Breast epithelium (tissue), 4 donors: ENCODE data around the gene HSPA1B. TPM values are rescaled to one million over a fixed set of nuclear protein-coding genes. Genes with fewer than 3 reads are reported as not detected.
A peak's percentile ranks its signal among the peaks of the same experiment; 100 is the strongest.

Source experiments
- DNase-seq, 2 donors: peaks; one replicate each; pipeline ENCODE4 v3.0.0-alpha.2; 2019; ENCODE audit warnings: low spot score in 2 of 2
- H3K27ac ChIP-seq, 2 donors: fragments of 200-600 bp; sonication (generic) in 1 of 2; one replicate each; pipeline ENCODE4 v1.5.1; 2016 to 2019; ENCODE audit warnings: mild to moderate bottlenecking in 1 of 2
- H3K27me3 ChIP-seq, 2 donors: fragments of 200-600 bp; sonication (generic) in 1 of 2; one replicate each; pipeline versions ENCODE4 v1.5.1 to v1.6.0; 2017 to 2019; ENCODE audit warnings: control low read depth in 1 of 2, mild to moderate bottlenecking in 1 of 2
- H3K36me3 ChIP-seq: fragments of 200-600 bp; one replicate; pipeline ENCODE4 v1.5.1; 2019
- H3K4me1 ChIP-seq, 2 donors: fragments of 200-600 bp; sonication (generic); one replicate each; pipeline ENCODE4 v1.5.1; 2016 to 2019; ENCODE audit warnings: control low read depth in 1 of 2
- H3K4me3 ChIP-seq, 3 donors: fragments of 200-600 bp; sonication (generic); 1 replicate in 2 of 3; 2 replicates in 1 of 3; pipeline ENCODE4 v1.5.1; 2016 to 2019; ENCODE audit warnings: mild to moderate bottlenecking in 3 of 3, moderate library complexity in 2 of 3
- H3K9me3 ChIP-seq, 2 donors: fragments of 200-600 bp; sonication (generic) in 1 of 2; one replicate each; pipeline ENCODE4 v1.5.1; 2016 to 2019; ENCODE audit warnings: control low read depth in 1 of 2
- POLR2A ChIP-seq: fragments of 450-650 bp; IDR thresholded peaks from one replicate; pipeline ENCODE4 v1.6.1; 2016; ENCODE audit warnings: antibody characterized with exemption, mild to moderate bottlenecking, moderate library complexity
- POLR2AphosphoS5 ChIP-seq, 3 donors: sonication (generic); formaldehyde crosslinking; IDR thresholded peaks; one replicate each; pipeline ENCODE4 v1.6.1; 2017; ENCODE audit warnings: antibody characterized with exemption in 3 of 3
- intact Hi-C: fragments of 100-400 bp; cut with DNase I; formaldehyde crosslinking; loops from one replicate; pipeline ENCODE4 v1.15.1; 2023; ENCODE audit warnings: low total_unique reads
- total RNA-seq, 3 donors: library from RNA; depleted of rRNA; stranded (reverse); fragments of >200 nt; gene quantifications; one replicate each; pipeline ENCODE4 v1.1.0, GENCODE V29; 2016
- TF ChIP-seq, protein P1 (sequence below), 3 donors: fragments of 450-650 bp; IDR thresholded peaks; one replicate each; pipeline ENCODE4 v1.5.1; 2016 to 2017; ENCODE audit warnings: antibody characterized with exemption in 3 of 3, mild to moderate bottlenecking in 3 of 3, moderate library complexity in 3 of 3

Gene HSPA1B
- total RNA-seq: 100 to 1,000 TPM; 113 to 376 (median 232) TPM

DNA sequence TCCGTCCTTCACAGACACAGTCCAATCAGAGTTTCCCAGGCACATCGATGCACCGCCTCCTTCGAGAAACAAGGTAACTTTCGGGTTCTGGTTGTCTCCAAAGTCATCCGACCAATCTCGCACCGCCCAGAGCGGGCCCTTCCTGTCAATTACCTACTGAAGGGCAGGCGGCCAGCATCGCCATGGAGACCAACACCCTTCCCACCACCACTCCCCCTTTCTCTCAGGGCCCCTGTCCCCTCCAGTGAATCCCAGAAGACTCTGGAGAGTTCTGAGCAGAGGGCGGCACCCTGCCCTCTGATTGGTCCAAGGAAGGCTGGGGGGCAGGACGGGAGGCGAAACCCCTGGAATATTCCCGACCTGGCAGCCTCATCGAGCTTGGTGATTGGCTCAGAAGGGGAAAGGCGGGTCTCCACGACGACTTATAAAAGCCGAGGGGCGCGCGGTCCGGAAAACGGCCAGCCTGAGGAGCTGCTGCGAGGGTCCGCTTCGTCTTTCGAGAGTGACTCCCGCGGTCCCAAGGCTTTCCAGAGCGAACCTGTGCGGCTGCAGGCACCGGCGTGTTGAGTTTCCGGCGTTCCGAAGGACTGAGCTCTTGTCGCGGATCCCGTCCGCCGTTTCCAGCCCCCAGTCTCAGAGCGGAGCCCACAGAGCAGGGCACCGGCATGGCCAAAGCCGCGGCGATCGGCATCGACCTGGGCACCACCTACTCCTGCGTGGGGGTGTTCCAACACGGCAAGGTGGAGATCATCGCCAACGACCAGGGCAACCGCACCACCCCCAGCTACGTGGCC is at the start of gene HSPA1B:
HSPA1B (plus strand) TSS at position 453 of the 794 bp plus-strand sequence; CDS start at position 666, 213 bp downstream.
- H3K27me3 ChIP-seq: no peaks in the 10 kb centered on the region
- H3K36me3 ChIP-seq: no peaks in the 10 kb centered on the region
- peaks cover 4% of the 10 kb centered on the region in 2 donors for H3K4me1 ChIP-seq
- H3K4me3 ChIP-seq: peak within 1 kb of the TSS; percentile 63 to 83 (median 66)
- intact Hi-C loops: no loop called here
- TF ChIP-seq POLR2A (peak; percentile 100), POLR2AphosphoS5 (IDR thresholded peaks at IDR 0.05) (peak; percentile 99 to 100 (median 99))
- TF ChIP-seq, protein P1, sequence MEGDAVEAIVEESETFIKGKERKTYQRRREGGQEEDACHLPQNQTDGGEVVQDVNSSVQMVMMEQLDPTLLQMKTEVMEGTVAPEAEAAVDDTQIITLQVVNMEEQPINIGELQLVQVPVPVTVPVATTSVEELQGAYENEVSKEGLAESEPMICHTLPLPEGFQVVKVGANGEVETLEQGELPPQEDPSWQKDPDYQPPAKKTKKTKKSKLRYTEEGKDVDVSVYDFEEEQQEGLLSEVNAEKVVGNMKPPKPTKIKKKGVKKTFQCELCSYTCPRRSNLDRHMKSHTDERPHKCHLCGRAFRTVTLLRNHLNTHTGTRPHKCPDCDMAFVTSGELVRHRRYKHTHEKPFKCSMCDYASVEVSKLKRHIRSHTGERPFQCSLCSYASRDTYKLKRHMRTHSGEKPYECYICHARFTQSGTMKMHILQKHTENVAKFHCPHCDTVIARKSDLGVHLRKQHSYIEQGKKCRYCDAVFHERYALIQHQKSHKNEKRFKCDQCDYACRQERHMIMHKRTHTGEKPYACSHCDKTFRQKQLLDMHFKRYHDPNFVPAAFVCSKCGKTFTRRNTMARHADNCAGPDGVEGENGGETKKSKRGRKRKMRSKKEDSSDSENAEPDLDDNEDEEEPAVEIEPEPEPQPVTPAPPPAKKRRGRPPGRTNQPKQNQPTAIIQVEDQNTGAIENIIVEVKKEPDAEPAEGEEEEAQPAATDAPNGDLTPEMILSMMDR (IDR thresholded peaks at IDR 0.05): peak in 2 of 3 donors; percentile 8 to 13
- H3K27ac ChIP-seq: peak within 1 kb of the TSS; percentile 97 to 99
- H3K9me3 ChIP-seq: no peaks in the 10 kb centered on the region
- peak; percentile 100 for DNase-seq

DNA sequence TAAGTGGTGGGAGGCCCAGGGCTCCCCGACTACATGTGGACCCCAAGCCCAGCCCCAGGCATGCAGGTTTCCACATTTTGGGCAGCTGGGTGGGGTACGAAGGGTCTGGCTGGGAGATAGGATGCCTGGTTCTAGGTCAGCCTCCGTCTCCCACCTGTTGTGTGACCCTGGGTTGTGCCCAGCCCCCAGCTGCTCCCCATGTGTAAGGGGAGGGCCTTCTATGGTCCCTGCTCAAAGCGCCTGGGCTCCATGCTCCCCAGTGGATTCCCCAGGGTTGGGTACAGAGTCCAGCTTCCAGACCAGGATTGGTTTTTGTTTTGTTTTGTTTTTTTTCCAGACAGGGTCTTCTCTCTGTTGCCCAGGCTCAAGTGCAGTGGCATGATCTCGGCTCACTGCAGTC is 49.3 kb upstream of the HSPA1B start:
- Histone ChIP-seq H3K4me3 (no peak overlapping the region), H3K9me3 (no peaks in the 10 kb centered on the region), H3K4me1 (peaks cover 6 to 8% of the 10 kb centered on the region in 2 donors), H3K27ac (no peak overlapping the region), H3K36me3 (no peaks in the 10 kb centered on the region), H3K27me3 (no peaks in the 10 kb centered on the region)
- intact Hi-C loops: no loop called here
- TF ChIP-seq, protein P1 (IDR thresholded peaks at IDR 0.05): no peak
- TF ChIP-seq POLR2A: no peak
- TF ChIP-seq POLR2AphosphoS5 (IDR thresholded peaks at IDR 0.05): no peak
- DNase-seq: no peak

DNA sequence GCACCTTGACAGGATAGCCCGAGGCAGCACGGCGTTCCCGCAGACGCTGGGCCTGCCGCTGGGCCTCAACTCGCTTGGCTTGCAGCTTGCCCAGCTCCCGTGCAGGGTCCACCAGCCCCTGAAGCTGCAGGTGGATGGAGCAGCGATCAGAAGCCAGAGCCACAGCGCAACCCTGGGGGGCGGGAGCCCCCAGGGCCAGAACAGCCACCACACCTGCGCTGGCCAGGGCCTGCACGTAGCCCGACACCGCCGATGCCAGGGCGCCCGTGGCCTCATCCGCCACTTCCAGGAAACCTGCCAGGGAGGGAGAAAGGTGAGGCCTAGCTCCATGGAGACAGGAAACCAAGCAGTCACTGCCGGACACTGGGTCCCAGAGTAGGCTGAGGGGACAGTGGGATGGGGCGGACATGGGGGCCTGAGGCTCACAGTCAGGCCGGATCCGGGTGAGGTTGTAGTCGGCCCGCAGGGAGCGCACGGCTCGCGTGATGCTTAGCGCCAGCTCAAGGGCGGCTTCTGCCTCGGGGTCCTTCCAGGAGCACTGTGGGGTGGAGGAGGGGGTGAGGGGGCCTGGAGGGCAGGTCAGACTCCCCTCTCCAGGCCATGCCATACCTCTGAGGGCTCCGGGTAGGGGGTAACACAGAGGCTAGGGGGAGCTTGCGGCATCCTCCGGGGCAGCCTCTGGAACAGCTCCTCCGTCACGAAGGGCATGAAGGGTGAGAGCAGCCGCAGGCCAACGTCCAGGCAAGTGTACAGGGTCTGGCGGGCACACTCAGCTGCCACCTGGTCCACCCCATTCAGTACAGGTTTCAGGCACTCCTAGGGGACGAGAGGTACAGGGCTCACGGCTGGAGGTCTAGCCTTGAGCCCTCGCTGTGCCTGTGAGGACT is 48.3 kb upstream of the HSPA1B start:
- TF ChIP-seq POLR2AphosphoS5 (IDR thresholded peaks at IDR 0.05) (no peak), POLR2A (no peak)
- TF ChIP-seq, protein P1 (IDR thresholded peaks at IDR 0.05): no peak
- Histone ChIP-seq H3K4me1 (peaks cover 6 to 8% of the 10 kb centered on the region in 2 donors), H3K36me3 (no peaks in the 10 kb centered on the region), H3K9me3 (no peaks in the 10 kb centered on the region), H3K4me3 (no peak overlapping the region), H3K27me3 (no peaks in the 10 kb centered on the region), H3K27ac (no peak overlapping the region)
- DNase-seq: no peak
- intact Hi-C loops: no loop called here

DNA sequence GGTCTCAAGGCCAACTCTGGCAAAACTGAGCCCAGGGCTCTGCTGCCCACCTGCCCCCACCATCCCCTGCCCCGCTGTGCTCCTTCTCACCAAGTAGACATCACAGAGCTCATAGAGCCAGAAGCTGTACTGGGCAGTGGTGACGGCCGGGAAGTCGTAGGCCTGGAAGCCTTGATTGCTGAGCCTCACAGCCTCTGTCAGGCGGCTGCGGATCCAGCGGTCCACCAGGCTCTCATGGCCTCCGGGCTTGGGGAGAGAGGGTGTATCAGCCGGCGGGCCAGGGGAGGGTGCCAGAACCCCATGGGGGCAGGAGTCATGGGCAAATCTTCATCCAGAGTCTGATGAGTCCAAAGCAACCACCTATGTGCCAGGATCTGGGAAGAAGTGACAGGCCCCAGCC is 47.6 kb upstream of the HSPA1B start:
- intact Hi-C loops: no loop called here
- no peak for DNase-seq
- H3K27me3 ChIP-seq: no peaks in the 10 kb centered on the region
- peaks cover 6 to 8% of the 10 kb centered on the region in 2 donors for H3K4me1 ChIP-seq
- no peaks in the 10 kb centered on the region for H3K36me3 ChIP-seq
- no peak overlapping the region for H3K27ac ChIP-seq
- TF ChIP-seq POLR2A (no peak), POLR2AphosphoS5 (IDR thresholded peaks at IDR 0.05) (no peak)
- TF ChIP-seq, protein P1 (IDR thresholded peaks at IDR 0.05): no peak
- no peak overlapping the region for H3K4me3 ChIP-seq
- H3K9me3 ChIP-seq: no peaks in the 10 kb centered on the region
